ENCODE results near the gene ZC2HC1C.

DNA sequence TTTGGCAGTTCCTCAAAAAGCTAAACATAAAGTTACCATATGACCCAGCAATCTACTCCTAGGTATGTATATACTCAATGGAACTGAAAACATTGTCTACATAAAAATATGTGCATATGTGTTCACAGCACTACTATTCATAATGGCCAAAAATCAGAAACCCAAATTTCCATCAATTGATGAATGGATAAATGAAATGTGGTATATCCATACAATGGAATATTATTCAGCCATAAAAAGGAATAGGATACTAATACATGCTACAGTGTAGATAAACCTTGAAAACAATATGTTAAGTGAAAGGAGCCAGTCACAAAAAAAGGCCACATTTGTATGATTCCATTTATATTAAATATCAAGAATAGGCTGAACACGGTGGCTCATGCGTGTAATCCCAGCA is 9.0 kb upstream of the ZC2HC1C start:
- TF ChIP-seq ZNF274 (IDR thresholded peaks at IDR 0.05; ENCODE audit: low read depth, low read length) = no peak
- no peak for TF ChIP-seq SUZ12 (IDR thresholded peaks at IDR 0.05; ENCODE audit: extremely low read depth, insufficient read depth, insufficient read length)

Measured in NT2/D1 (cell line).